Measurements from ENCODE around the gene ANTXR1. TPM values are rescaled to one million over a fixed set of nuclear protein-coding genes. Genes with fewer than 3 reads are reported as not detected.

Gene ANTXR1
- total RNA-seq, 1 experiment from 2014 or later = 181 TPM

- peaks cover 66% of the 10 kb centered on the region for H3K36me3 ChIP-seq (ENCODE audit: insufficient read depth, low read length, poor library complexity, severe bottlenecking)
- DNase-seq (ENCODE audit: low spot score) = no peak
Observed at GRCh38 chr2:69081001-69081580, 68.1 kb downstream of the ANTXR1 start.

GRCh38 chr2:69081757-69082156 lies 68.8 kb downstream of the ANTXR1 start:
- peaks cover 34% of the 10 kb centered on the region for H3K4me1 ChIP-seq (ENCODE audit: insufficient read depth, low read length, poor library complexity, severe bottlenecking)
- TF ChIP-seq CTCF (conservative IDR thresholded peaks at IDR 0.05; ENCODE audit: low read depth, low read length) (no peak), EZH2 (IDR thresholded peaks at IDR 0.05; ENCODE audit: borderline replicate concordance, low read depth, low read length, poor library complexity, severe bottlenecking) (no peak)
- no peak for DNase-seq (ENCODE audit: low spot score)
- intact Hi-C loops (cut with micrococcal nuclease; ENCODE audit: unreplicated experiment) = no loop called here
- ChIA-PET POLR2A (ENCODE audit: low non-redundant PET) (no interaction called here), CTCF (no interaction called here)
- no peak overlapping the region for H3K4me3 ChIP-seq (ENCODE audit: low read depth, low read length, poor library complexity, severe bottlenecking)
- H3K36me3 ChIP-seq (ENCODE audit: insufficient read depth, low read length, poor library complexity, severe bottlenecking) = peaks cover 65% of the 10 kb centered on the region
- peak overlapping the region; percentile 76 for H3K27ac ChIP-seq (ENCODE audit: low read depth, low read length, poor library complexity, severe bottlenecking)
- H3K27me3 ChIP-seq (replicated peaks; ENCODE audit: insufficient read depth, low read depth, low read length, poor library complexity) = no peaks in the 10 kb centered on the region
- BruUV-seq (replicated peaks) = TSS peak; percentile 47
- H3K9me3 ChIP-seq (ENCODE audit: low read depth, low read length, poor library complexity, severe bottlenecking) = no peaks in the 10 kb centered on the region

More at GRCh38 chr2:69081001-69081580, 68.1 kb downstream of the ANTXR1 start:
- Histone ChIP-seq H3K27me3 (replicated peaks; ENCODE audit: insufficient read depth, low read depth, low read length, poor library complexity) (no peaks in the 10 kb centered on the region), H3K27ac (ENCODE audit: low read depth, low read length, poor library complexity, severe bottlenecking) (peak overlapping the region; percentile 8), H3K9me3 (ENCODE audit: low read depth, low read length, poor library complexity, severe bottlenecking) (no peaks in the 10 kb centered on the region), H3K4me1 (ENCODE audit: insufficient read depth, low read length, poor library complexity, severe bottlenecking) (peaks cover 28% of the 10 kb centered on the region), H3K4me3 (ENCODE audit: low read depth, low read length, poor library complexity, severe bottlenecking) (no peak overlapping the region)
- POLR2A ChIA-PET (ENCODE audit: low non-redundant PET) = no interaction called here
- TF ChIP-seq EZH2 (IDR thresholded peaks at IDR 0.05; ENCODE audit: borderline replicate concordance, low read depth, low read length, poor library complexity, severe bottlenecking) (no peak), CTCF (conservative IDR thresholded peaks at IDR 0.05; ENCODE audit: low read depth, low read length) (no peak)
- BruUV-seq (replicated peaks) = no TSS peak
- intact Hi-C loops (cut with micrococcal nuclease; ENCODE audit: unreplicated experiment) = no loop called here
- CTCF ChIA-PET = no interaction called here

- Histone ChIP-seq H3K27ac (ENCODE audit: low read depth, low read length, poor library complexity, severe bottlenecking) (peak overlapping the region; percentile 76), H3K36me3 (ENCODE audit: insufficient read depth, low read length, poor library complexity, severe bottlenecking) (peaks cover 61% of the 10 kb centered on the region), H3K9me3 (ENCODE audit: low read depth, low read length, poor library complexity, severe bottlenecking) (no peaks in the 10 kb centered on the region), H3K4me3 (ENCODE audit: low read depth, low read length, poor library complexity, severe bottlenecking) (no peak overlapping the region), H3K4me1 (ENCODE audit: insufficient read depth, low read length, poor library complexity, severe bottlenecking) (peaks cover 38% of the 10 kb centered on the region), H3K27me3 (replicated peaks; ENCODE audit: insufficient read depth, low read depth, low read length, poor library complexity) (no peaks in the 10 kb centered on the region)
- DNase-seq (ENCODE audit: low spot score) = peak; percentile 89
- ChIA-PET CTCF (interaction anchor here (1.2 kb wide), 1 partner anchor 139 kb away, joined by 3 read pairs; no protein-coding TSS in a partner anchor), POLR2A (ENCODE audit: low non-redundant PET) (no interaction called here)
- TF ChIP-seq CTCF (conservative IDR thresholded peaks at IDR 0.05; ENCODE audit: low read depth, low read length) = no peak
- TF ChIP-seq EZH2 (IDR thresholded peaks at IDR 0.05; ENCODE audit: borderline replicate concordance, low read depth, low read length, poor library complexity, severe bottlenecking) = no peak
- intact Hi-C loops (cut with micrococcal nuclease; ENCODE audit: unreplicated experiment) = no loop called here
- no TSS peak for BruUV-seq (replicated peaks)
Observed at GRCh38 chr2:69082430-69082997, 69.5 kb downstream of the ANTXR1 start.

All from A673 (cell line).